HG02840 (cell line): ENCODE measurements around the gene METTL26.

Source experiments
- ATAC-seq: cut with Tn5 transposase; IDR thresholded peaks from one replicate; pipeline ENCODE4 v1.9.1; 2021; ENCODE audit warnings: mild to moderate bottlenecking, moderate library complexity, moderate number of reproducible peaks; ENCODE audit not compliant: unreplicated experiment, low FRiP score

METTL26 gene

GRCh38 chr16:627454-628239 is 8.5 kb downstream of the METTL26 start:
- ATAC-seq, result no peak

- no peak for ATAC-seq
Measured at GRCh38 chr16:626787-627453, 9.2 kb downstream of the METTL26 start.

GRCh38 chr16:625977-626765 is 9.9 kb downstream of the METTL26 start:
- ATAC-seq, result no peak

- ATAC-seq, result no peak
Measured at GRCh38 chr16:625117-625976, 10.8 kb downstream of the METTL26 start.

- ATAC-seq, result no peak
Measured at GRCh38 chr16:624526-625070, 11.5 kb downstream of the METTL26 start.

- no peak for ATAC-seq
Measured at GRCh38 chr16:622920-623280, 13.2 kb downstream of the METTL26 start.

- no peak for ATAC-seq
Measured at GRCh38 chr16:621526-622105, 14.5 kb downstream of the METTL26 start.

GRCh38 chr16:620700-621525 is 15.2 kb downstream of the METTL26 start:
- ATAC-seq, result no peak

- no peak for ATAC-seq
Measured at GRCh38 chr16:619476-620100, 16.5 kb downstream of the METTL26 start.

GRCh38 chr16:617855-618254 is 18.2 kb downstream of the METTL26 start:
- ATAC-seq, result no peak

GRCh38 chr16:616733-617586 is 19.1 kb downstream of the METTL26 start:
- no peak for ATAC-seq

- ATAC-seq, result no peak
Measured at GRCh38 chr16:615122-615521, 21.0 kb downstream of the METTL26 start.

GRCh38 chr16:610513-611381 is 25.4 kb downstream of the METTL26 start:
- ATAC-seq, result no peak

- no peak for ATAC-seq
Measured at GRCh38 chr16:609984-610383, 26.1 kb downstream of the METTL26 start.

GRCh38 chr16:609316-609715 is 26.8 kb downstream of the METTL26 start:
- no peak for ATAC-seq

- ATAC-seq, result no peak
Measured at GRCh38 chr16:608019-608418, 28.1 kb downstream of the METTL26 start.
